ENCODE results near the gene CD80. TPM values are rescaled to one million over a fixed set of nuclear protein-coding genes. Genes with fewer than 3 reads are reported as not detected.

The CD80 gene
- total and polyA plus RNA-seq, 9 of the 15 experiments (the other 6 are each of a cell fraction or from before 2014, with no cell fraction given): 3.0 to 8.2 (median 5.7) TPM

DNA sequence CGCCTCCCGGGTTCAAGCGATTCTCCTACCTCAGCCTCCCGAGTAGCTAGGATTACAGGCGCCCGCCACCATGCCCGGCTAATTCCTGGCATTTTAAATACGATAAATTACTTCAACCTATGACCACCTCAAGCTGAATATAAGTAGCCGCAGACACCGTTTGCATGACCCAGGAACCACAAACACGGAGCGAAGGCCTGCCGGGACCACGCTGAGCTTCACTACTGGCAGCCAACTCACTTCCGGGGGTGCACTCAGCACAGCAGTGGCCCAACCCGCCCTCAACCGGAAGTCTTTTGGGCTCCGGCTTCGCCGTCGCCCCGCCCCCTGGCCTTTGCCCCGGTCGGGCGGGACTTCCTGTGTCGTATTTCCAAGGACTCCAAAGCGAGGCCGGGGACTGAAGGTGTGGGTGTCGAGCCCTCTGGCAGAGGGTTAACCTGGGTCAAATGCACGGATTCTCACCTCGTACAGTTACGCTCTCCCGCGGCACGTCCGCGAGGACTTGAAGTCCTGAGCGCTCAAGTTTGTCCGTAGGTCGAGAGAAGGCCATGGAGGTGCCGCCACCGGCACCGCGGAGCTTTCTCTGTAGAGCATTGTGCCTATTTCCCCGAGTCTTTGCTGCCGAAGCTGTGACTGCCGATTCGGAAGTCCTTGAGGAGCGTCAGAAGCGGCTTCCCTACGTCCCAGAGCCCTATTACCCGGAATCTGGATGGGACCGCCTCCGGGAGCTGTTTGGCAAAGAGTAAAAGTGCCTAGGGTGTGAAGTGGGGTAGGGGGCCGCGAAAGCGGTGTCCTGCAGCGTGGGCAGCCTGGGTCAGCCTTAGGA, 61.0 kb downstream of the CD80 start, which contains the start of gene TIMMDC1 (continued):
- TF ChIP-seq, protein P1, sequence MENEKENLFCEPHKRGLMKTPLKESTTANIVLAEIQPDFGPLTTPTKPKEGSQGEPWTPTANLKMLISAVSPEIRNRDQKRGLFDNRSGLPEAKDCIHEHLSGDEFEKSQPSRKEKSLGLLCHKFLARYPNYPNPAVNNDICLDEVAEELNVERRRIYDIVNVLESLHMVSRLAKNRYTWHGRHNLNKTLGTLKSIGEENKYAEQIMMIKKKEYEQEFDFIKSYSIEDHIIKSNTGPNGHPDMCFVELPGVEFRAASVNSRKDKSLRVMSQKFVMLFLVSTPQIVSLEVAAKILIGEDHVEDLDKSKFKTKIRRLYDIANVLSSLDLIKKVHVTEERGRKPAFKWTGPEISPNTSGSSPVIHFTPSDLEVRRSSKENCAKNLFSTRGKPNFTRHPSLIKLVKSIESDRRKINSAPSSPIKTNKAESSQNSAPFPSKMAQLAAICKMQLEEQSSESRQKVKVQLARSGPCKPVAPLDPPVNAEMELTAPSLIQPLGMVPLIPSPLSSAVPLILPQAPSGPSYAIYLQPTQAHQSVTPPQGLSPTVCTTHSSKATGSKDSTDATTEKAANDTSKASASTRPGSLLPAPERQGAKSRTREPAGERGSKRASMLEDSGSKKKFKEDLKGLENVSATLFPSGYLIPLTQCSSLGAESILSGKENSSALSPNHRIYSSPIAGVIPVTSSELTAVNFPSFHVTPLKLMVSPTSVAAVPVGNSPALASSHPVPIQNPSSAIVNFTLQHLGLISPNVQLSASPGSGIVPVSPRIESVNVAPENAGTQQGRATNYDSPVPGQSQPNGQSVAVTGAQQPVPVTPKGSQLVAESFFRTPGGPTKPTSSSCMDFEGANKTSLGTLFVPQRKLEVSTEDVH (IDR thresholded peaks at IDR 0.05; ENCODE audit: low read depth, partially characterized antibody): peak; percentile 66
- TF ChIP-seq ARID4B (CRISPR knock-in tag; IDR thresholded peaks at IDR 0.05) (peak; percentile 56; the same call in 1 of the 2 replicates), FOSL1 (tag; conservative IDR thresholded peaks at IDR 0.05) (0 out of 2 replicates have a peak, but pooled peaks have one; percentile 24), TRIM24 (IDR thresholded peaks at IDR 0.05) (peak in 1 of 2 experiments; percentile 39; a peak in 1 of 4 replicates), SP2 (IDR thresholded peaks at IDR 0.05; ENCODE audit: extremely low read depth, low read depth, low read length, poor library complexity, severe bottlenecking) (peak; percentile 41), ZEB2 (IDR thresholded peaks at IDR 0.05) (no peak), CXXC5 (CRISPR knock-in tag; IDR thresholded peaks at IDR 0.05) (peak; percentile 56), CBFA2T3 (IDR thresholded peaks at IDR 0.05) (no peak), ARID3B (CRISPR knock-in tag; IDR thresholded peaks at IDR 0.05; ENCODE audit: borderline replicate concordance) (no peak), MBD2 (IDR thresholded peaks at IDR 0.05; ENCODE audit: borderline replicate concordance, low read depth) (0 out of 2 replicates have a peak, but pooled peaks have one; percentile 50), TCF3 (CRISPR knock-in tag; IDR thresholded peaks at IDR 0.05) (peak; percentile 4; the same call in 1 of the 2 replicates), E2F6 (IDR thresholded peaks at IDR 0.05; ENCODE audit: borderline replicate concordance in 1 of 2, extremely low read depth in 1 of 2, insufficient read depth in 1 of 2, insufficient read length in 1 of 2, low read depth in 1 of 2, low read length in 1 of 2, poor library complexity in 1 of 2, severe bottlenecking in 1 of 2) (peak; percentile 22 to 45), ELF2 (CRISPR knock-in tag; IDR thresholded peaks at IDR 0.05) (peak; percentile 51; the same call in 1 of the 2 replicates)
- TF ChIP-seq, protein P2, sequence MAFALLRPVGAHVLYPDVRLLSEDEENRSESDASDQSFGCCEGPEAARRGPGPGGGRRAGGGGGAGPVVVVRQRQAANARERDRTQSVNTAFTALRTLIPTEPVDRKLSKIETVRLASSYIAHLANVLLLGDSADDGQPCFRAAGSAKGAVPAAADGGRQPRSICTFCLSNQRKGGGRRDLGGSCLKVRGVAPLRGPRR (CRISPR knock-in tag; IDR thresholded peaks at IDR 0.05): no peak

Data from K562 (cell line).